Calu3 (cell line): ENCODE results near the gene RMRP. TPM values are rescaled to one million over a fixed set of nuclear protein-coding genes. Genes with fewer than 3 reads are reported as not detected.
A peak's percentile ranks its signal among the peaks of the same experiment; 100 is the strongest.
"Not testable (repeated sequence)": the region's sequence is repeated elsewhere in the genome, so short reads cannot be mapped to it uniquely, and the experiment has no call there.

ENCODE experiments used
- BruUV-seq: library from RNA; stranded (reverse); fragments of 400-500 nt; replicated peaks from 2 replicates; lab custom pipeline; 2021; lab: Mats Ljungman, UMichigan
- CTCF ChIA-PET: fragments of 300-600 bp; sonication (Branson Sonifier 250); formaldehyde crosslinking; loops from one replicate; lab custom pipeline; 2022; ENCODE audit warnings: antibody characterized with exemption; lab: Charles Lee
- DNase-seq: peaks from one replicate; pipeline ENCODE4 v3.0.0; 2022
- H3K27ac Mint-ChIP-seq: one replicate; pipeline ENCODE4 v1.8.0; 2022; ENCODE audit warnings: mixed read lengths; ENCODE audit not compliant: unreplicated experiment
- H3K27me3 Mint-ChIP-seq: one replicate; pipeline ENCODE4 v1.8.0; 2022; ENCODE audit warnings: mixed read lengths; ENCODE audit not compliant: unreplicated experiment
- H3K36me3 Mint-ChIP-seq: one replicate; pipeline ENCODE4 v1.8.0; 2022; ENCODE audit warnings: mild to moderate bottlenecking, moderate library complexity, mixed read lengths; ENCODE audit not compliant: insufficient read depth, unreplicated experiment
- H3K4me1 Mint-ChIP-seq: one replicate; pipeline ENCODE4 v1.8.0; 2022; ENCODE audit warnings: mild to moderate bottlenecking, low read depth, mixed read lengths; ENCODE audit not compliant: unreplicated experiment
- H3K4me3 Mint-ChIP-seq: one replicate; pipeline ENCODE4 v1.8.0; 2022; ENCODE audit warnings: mild to moderate bottlenecking, low read depth, moderate library complexity, mixed read lengths; ENCODE audit not compliant: unreplicated experiment
- H3K9me3 Mint-ChIP-seq: one replicate; pipeline ENCODE4 v1.8.0; 2022; ENCODE audit warnings: low read depth, mixed read lengths; ENCODE audit not compliant: unreplicated experiment
- CTCF ChIP-seq: fragments of 200-600 bp; IDR thresholded peaks from one replicate; pipeline ENCODE4 v1.8.0; 2022; ENCODE audit warnings: antibody characterized with exemption; ENCODE audit not compliant: unreplicated experiment
- intact Hi-C: fragments of 100-400 bp; cut with micrococcal nuclease; formaldehyde crosslinking; loops from one replicate; pipeline ENCODE4 v1.10.0; 2022; ENCODE audit not compliant: unreplicated experiment
- total RNA-seq: library from RNA; stranded (reverse); gene quantifications from 2 replicates; pipeline ENCODE4 v1.2.3, GENCODE V29; 2022

Gene RMRP
- total RNA-seq, 1 experiment from 2014 or later, result 8,471 TPM

- DNase-seq, result no peak
- Mint-ChIP-seq H3K36me3 (peaks cover 12% of the 10 kb centered on the region), H3K27me3 (peaks cover 22% of the 10 kb centered on the region), H3K9me3 (no peaks in the 10 kb centered on the region), H3K27ac (no peak overlapping the region), H3K4me3 (no peak overlapping the region), H3K4me1 (peaks cover 12% of the 10 kb centered on the region)
- no peak for TF ChIP-seq CTCF
- BruUV-seq, result no TSS peak
- intact Hi-C loops, result no loop called here
- CTCF ChIA-PET, result interaction anchor here (1.1 kb wide), 1 partner anchor 15 kb away, joined by 3 read pairs; the partner anchor contains the start of gene ARHGEF39
Observed at GRCh38 chr9:35649431-35650340, 8.1 kb downstream of the RMRP start.

- peaks cover 12% of the 10 kb centered on the region for H3K4me1 Mint-ChIP-seq
- H3K4me3 Mint-ChIP-seq, result peak overlapping the region; percentile 84
- peaks cover 22% of the 10 kb centered on the region for H3K27me3 Mint-ChIP-seq
- intact Hi-C loops, result no loop called here
- CTCF ChIA-PET, result interaction anchor here (0.6 to 1.6 kb wide), 8 partner anchors 11 to 887 kb away, joined by 3 to 7 read pairs (median 5); partner anchors contain the start of genes CCDC107, CREB3, RMRP and TLN1
- H3K27ac Mint-ChIP-seq, result peak overlapping the region; percentile 89
- H3K9me3 Mint-ChIP-seq, result no peaks in the 10 kb centered on the region
- no TSS peak for BruUV-seq
- DNase-seq, result peak; percentile 89
- peaks cover 12% of the 10 kb centered on the region for H3K36me3 Mint-ChIP-seq
- TF ChIP-seq CTCF, result peak; percentile 70
Observed at GRCh38 chr9:35646533-35647265, 11.1 kb downstream of the RMRP start.

- BruUV-seq, result no TSS peak
- CTCF ChIA-PET, result interaction anchor here (1.0 to 1.6 kb wide), 8 partner anchors 12 to 144 kb away, joined by 3 to 7 read pairs (median 5); partner anchors contain the start of genes CCDC107, CREB3, RMRP and TLN1
- DNase-seq, result peak; percentile 57
- peak overlapping the region; percentile 84 for H3K4me3 Mint-ChIP-seq
- no peak for TF ChIP-seq CTCF
- peaks cover 12% of the 10 kb centered on the region for H3K36me3 Mint-ChIP-seq
- no peaks in the 10 kb centered on the region for H3K9me3 Mint-ChIP-seq
- peaks cover 12% of the 10 kb centered on the region for H3K4me1 Mint-ChIP-seq
- H3K27me3 Mint-ChIP-seq, result peaks cover 22% of the 10 kb centered on the region
- peak overlapping the region; percentile 89 for H3K27ac Mint-ChIP-seq
- intact Hi-C loops, result no loop called here
Observed at GRCh38 chr9:35646153-35646532, 11.7 kb downstream of the RMRP start.

- H3K36me3 Mint-ChIP-seq, result peaks cover 12% of the 10 kb centered on the region
- H3K27ac Mint-ChIP-seq, result peak overlapping the region; percentile 89
- CTCF ChIA-PET, result interaction anchor here (1.2 to 1.6 kb wide), 7 partner anchors 11 to 144 kb away, joined by 3 to 7 read pairs (median 5); partner anchors contain the start of genes CCDC107, CREB3, RMRP and TLN1
- BruUV-seq, DNase-seq, intact Hi-C loops, H3K9me3 Mint-ChIP-seq: not testable (repeated sequence)
- H3K4me1 Mint-ChIP-seq, result peaks cover 12% of the 10 kb centered on the region
- peak overlapping the region; percentile 84 for H3K4me3 Mint-ChIP-seq
- peaks cover 22% of the 10 kb centered on the region for H3K27me3 Mint-ChIP-seq
Observed at GRCh38 chr9:35645736-35646135, 12.1 kb downstream of the RMRP start.
